DMS53 treated with DMSO at 0.1 percent for 48 hours (cell line): Measurements from ENCODE around the gene SOCS6.
"Not testable (repeated sequence)": the region's sequence is repeated elsewhere in the genome, so short reads cannot be mapped to it uniquely, and the experiment has no call there.

Experiments
- DNase-seq: peaks from one replicate; lab custom pipeline; 2025; ENCODE audit not compliant: unreplicated experiment; lab: John Stamatoyannopoulos, UW

Gene SOCS6

DNA sequence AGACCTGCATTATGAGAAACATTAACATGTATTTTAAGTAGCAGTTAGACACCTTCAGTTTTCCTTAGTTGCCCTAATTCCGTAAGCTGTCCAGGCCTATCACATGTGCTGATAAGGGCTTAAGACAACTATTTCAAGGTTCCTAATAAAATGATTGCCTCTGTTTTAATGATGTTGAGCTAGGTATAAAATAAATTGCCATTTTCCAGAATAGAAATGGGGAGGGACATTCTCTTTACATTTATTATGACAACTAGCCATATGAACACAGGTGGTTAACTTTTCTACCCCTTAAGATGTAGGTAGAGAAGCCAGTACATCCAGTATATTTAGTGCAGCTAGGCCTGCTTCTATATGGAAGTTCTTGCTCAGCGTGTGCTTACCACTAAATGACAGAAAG, 65.9 kb downstream of the SOCS6 start:
- no peak for DNase-seq

DNA sequence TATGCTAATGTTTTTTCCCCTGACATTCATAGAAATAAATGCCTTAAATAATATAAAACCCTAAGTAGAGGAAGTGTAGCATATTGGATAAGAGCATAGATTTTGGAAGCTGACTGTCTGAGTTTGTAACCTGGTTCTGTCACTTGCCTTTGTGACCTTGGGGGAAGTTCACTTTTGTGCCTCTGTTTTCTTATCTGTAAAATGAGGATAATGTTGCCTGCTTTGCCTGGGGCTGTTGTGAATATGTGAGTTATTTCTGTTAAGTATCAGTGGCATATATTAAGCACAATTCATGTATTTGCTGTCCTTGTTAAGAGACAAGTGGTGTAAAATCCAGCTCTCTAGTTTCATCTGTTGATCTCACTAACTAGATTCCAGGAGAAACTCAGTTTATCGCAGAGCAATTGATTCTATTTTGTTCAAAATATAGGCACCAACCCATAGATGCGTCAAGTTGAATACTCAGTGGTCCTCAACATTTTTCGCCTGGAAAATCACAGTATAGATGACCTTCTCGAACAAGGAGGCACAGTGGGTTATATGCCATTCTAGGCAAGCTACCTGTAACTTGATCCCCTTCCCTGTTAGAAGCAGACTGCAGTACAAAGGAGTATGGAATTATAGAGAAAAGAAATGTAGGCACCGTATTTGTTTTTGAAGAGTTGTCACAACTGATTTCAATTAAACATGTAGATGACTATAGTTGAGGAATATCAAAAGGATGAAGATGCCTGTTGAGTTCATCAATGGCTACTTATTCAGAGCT, 67.0 kb downstream of the SOCS6 start:
- DNase-seq = no peak

- not testable (repeated sequence) for DNase-seq
Observed at GRCh38 chr18:70358105-70358406, 69.2 kb downstream of the SOCS6 start.

DNA sequence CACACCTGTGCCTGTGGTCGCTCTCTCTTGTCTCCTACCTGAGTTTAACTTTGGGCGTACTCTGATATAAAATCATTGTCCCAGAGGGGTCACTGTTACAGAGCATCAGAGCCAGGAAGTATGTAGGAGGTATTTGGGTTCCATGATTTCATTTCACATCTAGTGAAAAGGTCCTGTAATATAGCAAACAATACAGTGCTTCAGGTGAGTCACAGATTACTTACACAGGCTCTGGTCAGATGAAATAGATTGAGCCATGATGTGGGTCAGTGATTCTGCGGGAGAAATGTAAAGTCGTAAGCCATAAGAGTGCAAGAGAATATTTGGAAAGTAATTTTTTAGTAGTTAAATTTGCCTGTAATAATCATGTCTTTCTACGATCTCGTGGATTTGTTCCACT, 70.2 kb downstream of the SOCS6 start:
- no peak for DNase-seq

DNA sequence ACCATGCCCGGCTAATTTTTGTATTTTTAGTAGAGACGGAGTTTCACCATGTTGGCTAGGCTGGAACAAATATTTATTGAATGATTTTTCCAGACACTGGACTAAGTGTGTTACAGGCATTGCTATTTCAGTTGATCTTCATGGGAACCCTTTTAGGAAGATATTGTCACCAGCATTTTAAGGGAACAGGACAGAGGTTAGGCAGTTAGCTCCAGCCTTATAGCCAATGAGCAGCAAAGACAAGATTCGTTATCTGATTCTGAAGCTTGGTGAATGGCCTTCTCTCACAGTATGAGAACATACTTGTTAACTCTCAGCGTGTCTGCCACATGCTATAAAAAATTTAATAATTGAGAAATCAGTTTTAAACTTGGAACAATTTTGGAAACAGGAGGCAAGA, 73.4 kb downstream of the SOCS6 start:
- no peak for DNase-seq

GRCh38 chr18:70363861-70364260, 75.0 kb downstream of the SOCS6 start:
- no peak for DNase-seq

- DNase-seq = no peak
Observed at GRCh38 chr18:70365361-70365760, 76.5 kb downstream of the SOCS6 start.

GRCh38 chr18:70366174-70366573, 77.3 kb downstream of the SOCS6 start:
- DNase-seq = no peak

DNA sequence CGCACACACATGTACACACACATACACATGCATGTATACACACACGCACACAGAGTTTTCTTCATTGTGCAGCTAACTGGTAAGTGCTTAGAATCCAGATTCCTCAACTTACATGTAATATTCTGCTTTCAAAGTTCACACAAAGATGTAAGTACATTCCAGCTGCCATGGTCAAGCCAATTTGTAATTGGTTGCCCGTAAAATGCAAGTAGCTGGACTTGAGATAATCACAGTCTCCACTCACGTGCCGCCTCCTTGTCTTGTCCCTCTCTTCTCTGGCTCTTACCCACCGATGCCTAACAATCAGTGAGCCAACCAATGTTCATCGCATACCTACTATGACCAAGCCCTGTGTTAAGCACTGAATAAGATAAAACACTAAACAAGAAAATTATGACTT, 77.8 kb downstream of the SOCS6 start:
- no peak for DNase-seq

DNA sequence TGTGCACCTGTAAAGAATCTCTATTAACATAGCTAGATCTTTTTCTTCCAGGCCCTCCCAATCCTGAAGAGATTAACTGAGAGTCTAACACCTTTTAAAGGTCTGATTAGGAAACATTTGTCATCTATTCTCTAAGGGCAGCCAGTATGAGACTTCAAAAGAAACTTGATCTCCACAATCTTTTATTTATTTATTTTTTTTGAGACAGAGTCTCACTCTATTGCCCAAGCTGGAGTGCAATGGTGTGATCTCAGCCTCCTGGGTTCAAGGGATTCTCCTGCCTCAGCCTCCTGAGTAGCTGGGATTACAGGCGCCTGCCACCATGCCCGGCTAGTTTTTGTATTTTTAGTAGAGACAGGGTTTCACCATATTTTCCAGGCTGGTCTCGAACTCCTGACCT, 78.5 kb downstream of the SOCS6 start:
- not testable (repeated sequence) for DNase-seq

DNA sequence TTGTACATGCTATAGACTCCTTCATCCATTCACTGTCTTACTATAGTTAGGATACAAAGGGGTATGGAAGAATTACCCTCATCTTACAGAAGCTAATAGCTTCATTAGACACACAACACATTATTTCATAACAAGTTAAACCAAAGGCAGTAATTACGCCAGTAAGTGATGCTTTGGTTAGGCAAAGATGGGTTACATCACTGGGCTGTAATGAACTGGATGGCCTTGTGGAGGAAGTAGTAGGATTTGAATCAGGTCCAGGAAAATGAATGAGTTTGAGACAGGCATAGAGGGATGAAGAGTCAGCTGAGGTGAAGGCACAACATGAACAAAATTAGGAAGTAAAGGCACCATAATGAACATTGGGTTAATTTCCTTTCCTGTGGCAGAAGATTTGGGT, 80.1 kb downstream of the SOCS6 start:
- DNase-seq = no peak

- DNase-seq = peak; percentile 89
Observed at GRCh38 chr18:70370762-70371733, 82.2 kb downstream of the SOCS6 start.

DNA sequence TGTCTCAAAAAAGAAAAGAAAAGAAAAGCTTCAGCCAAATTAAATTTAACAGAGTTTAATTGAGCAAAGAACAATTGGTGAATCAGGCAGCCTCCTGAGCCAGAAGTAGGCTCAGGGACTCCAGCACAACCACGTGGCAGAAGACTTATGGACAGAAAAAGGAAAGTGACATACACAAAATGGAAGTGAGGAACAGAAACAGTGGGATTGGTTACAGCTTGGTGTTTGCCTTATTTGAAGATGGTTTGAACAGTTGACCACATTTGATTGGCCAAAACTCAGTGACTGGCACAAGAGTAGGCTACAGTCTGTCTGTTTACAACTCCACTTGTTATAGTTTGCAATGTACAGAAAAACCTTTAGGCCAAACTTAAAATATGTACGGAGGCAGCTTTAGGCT, 83.1 kb downstream of the SOCS6 start:
- DNase-seq = no peak

DNA sequence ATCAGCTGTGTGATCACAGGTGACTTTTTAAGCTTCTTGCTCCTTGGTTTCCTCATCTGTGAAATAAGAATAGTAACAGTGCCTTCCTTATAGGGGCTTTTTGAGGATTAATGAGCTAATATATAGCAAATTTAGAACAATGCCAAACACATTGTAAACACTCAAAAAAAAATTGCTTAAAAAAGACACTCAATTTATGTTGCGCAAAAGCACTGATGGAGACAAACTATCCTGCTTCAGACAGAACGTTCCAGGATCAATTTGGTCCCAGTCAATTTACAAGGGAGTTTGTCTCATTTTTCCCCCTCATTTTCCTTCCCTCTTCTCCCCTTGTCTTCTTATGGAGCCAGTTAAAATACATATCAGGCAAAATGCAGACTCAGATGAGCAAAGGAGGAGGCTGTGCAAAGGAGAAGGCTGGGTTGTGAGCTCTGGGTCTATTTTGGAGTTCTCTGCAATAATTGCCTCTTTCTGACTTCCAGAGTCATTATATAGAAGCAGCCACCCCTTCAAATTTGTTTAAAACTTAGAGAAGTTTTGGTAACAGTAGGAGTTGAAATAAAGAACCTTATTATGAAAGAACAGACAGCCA, 83.7 kb downstream of the SOCS6 start:
- no peak for DNase-seq

- DNase-seq = peak; percentile 34
Observed at GRCh38 chr18:70373042-70373519, 84.2 kb downstream of the SOCS6 start.

- no peak for DNase-seq
Observed at GRCh38 chr18:70374154-70374553, 85.3 kb downstream of the SOCS6 start.

- DNase-seq = peak; percentile 95
Observed at GRCh38 chr18:70376137-70376913, 87.5 kb downstream of the SOCS6 start.

- DNase-seq = peak; percentile 99
Observed at GRCh38 chr18:70376914-70377258, 88.0 kb downstream of the SOCS6 start.

DNA sequence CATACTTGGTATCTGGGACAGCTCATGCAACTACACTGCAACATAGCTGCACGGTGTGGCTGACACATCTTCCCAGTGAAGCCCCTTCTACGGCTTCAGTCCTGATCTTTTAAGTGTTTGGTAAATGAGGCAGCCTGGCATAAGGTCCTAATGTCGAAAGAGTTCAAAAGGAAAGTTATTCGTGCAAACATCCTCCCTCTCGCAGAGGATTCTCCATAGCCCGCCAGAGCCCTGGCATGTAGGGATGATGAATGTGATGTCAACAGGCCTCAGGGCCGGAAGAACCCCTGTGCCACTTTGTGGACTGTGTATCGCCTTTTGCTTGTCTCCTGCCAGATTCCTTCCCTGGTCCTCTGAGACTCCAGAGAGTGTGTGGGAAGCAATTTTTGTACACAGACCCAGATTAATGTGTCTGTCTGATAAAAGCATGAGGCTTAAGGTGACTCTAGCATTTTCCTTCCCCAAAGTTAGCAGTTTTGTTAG, 88.5 kb downstream of the SOCS6 start:
- peak; percentile 80 for DNase-seq

DNA sequence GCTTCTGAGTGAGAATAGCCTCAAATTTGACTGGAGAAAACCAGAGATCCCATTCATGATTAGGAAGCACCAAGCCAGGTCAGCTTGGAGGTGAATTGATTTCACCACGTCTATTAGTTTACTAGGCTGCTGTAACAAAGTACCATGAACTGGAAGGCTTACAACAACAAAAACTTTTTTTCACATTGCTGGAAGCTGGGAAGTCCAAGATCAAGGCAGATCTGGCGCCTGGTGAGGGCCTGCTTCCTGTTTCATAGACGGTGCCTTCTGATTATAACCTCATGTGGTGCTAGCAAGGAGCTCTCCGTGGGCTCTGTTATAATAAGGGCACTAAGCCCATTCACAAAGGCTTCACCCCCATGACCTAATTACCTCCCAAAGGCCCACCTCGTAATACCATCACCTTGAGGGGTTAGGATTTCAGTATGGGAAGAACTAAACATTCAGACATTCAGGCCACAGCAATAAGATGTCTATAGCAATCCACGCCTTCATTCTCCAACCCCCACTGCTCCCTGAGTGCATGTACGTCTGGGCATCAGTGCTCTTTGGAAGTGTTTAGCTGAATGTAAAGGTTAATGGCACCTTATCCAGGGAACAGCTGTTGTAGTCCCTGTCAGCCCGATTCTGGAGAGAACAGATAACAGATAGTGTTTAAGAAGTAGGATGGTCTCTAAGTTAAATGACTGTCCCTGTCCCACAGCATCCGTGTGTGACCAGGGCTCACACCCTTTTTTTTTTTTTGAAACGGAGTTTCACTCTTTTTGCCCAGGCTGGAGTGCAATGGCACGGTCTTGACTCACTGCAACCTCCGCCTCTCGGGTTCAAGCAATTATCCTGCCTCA, 89.2 kb downstream of the SOCS6 start:
- DNase-seq = no peak
